Smooth muscle cell (in vitro differentiated cells): Measurements from ENCODE around the gene TSC22D1. TPM values are rescaled to one million over a fixed set of nuclear protein-coding genes. Genes with fewer than 3 reads are reported as not detected.

Source experiments
- DNase-seq: peaks from one replicate; lab custom pipeline; 2025; ENCODE audit not compliant: unreplicated experiment; lab: John Stamatoyannopoulos, UW
- H2AFZ ChIP-seq: fragments of 200-600 bp; sonication (generic); 2 replicates; pipeline ENCODE4 v1.6.0; 2016; ENCODE audit warnings: antibody characterized with exemption, low read depth, mild to moderate bottlenecking
- H3F3A ChIP-seq: fragments of 200-600 bp; sonication (generic); 2 replicates; pipeline ENCODE4 v1.6.0; 2017; ENCODE audit warnings: antibody characterized with exemption, low read depth
- H3K27ac ChIP-seq: fragments of 200-600 bp; sonication (generic); 2 replicates; pipeline ENCODE4 v1.5.1; 2016; ENCODE audit warnings: low read depth, mild to moderate bottlenecking
- H3K27me3 ChIP-seq: fragments of 200-600 bp; sonication (generic); 2 replicates; pipeline ENCODE4 v1.6.1; 2016; ENCODE audit warnings: low read depth, mild to moderate bottlenecking
- H3K36me3 ChIP-seq: fragments of 200-600 bp; sonication (generic); 2 replicates; pipeline ENCODE4 v1.5.1; 2016; ENCODE audit warnings: low read depth
- H3K4me1 ChIP-seq: fragments of 200-600 bp; sonication (generic); 2 replicates; pipeline ENCODE4 v1.5.1; 2016; ENCODE audit warnings: low read depth
- H3K4me2 ChIP-seq: fragments of 200-600 bp; sonication (generic); 2 replicates; pipeline ENCODE4 v1.6.0; 2016; ENCODE audit warnings: mild to moderate bottlenecking
- H3K4me3 ChIP-seq: fragments of 200-600 bp; sonication (generic); 2 replicates; pipeline ENCODE4 v1.5.1; 2016; ENCODE audit warnings: mild to moderate bottlenecking
- H3K79me2 ChIP-seq: fragments of 200-600 bp; sonication (generic); 2 replicates; pipeline ENCODE4 v1.6.0; 2016; ENCODE audit warnings: low read depth, mild to moderate bottlenecking
- H3K9ac ChIP-seq: fragments of 200-600 bp; sonication (generic); 2 replicates; pipeline ENCODE4 v1.6.0; 2016; ENCODE audit warnings: low read depth
- H3K9me3 ChIP-seq: fragments of 200-600 bp; sonication (generic); replicated peaks from 2 replicates; pipeline ENCODE4 v1.5.1; 2016; ENCODE audit warnings: low read depth
- H4K20me1 ChIP-seq: fragments of 200-600 bp; sonication (generic); 2 replicates; pipeline ENCODE4 v1.6.0; 2016; ENCODE audit warnings: low read depth
- WGBS: methylation state at CpG from one replicate; pipeline ENCODE4 v1.1.7; 2016; ENCODE audit warnings: low lambda C conversion rate; 5-methylcytosine and 5-hydroxymethylcytosine counted together
- polyA plus RNA-seq: library from polyadenylated mRNA; unstranded; fragments of >200 nt; fragmentation: Nextera tagmentation; extraction: Ambion mirVana; gene quantifications from 2 replicates; pipeline ENCODE4 v1.2.1, GENCODE V29; 2016
- total RNA-seq: library from RNA; depleted of rRNA; stranded (reverse); fragments of >200 nt; gene quantifications from 2 replicates; pipeline ENCODE4 v1.2.3, GENCODE V29; 2014
- TF ChIP-seq, protein P1 (sequence below): fragments of 200-600 bp; sonication (generic); IDR thresholded peaks from 2 replicates; pipeline ENCODE4 v1.5.1; 2017; ENCODE audit warnings: borderline replicate concordance, mild to moderate bottlenecking, antibody characterized with exemption; ENCODE audit not compliant: insufficient read depth, poor library complexity, severe bottlenecking

TSC22D1 gene
- total and polyA plus RNA-seq, 2 experiments from 2014 or later = 117 to 159 TPM

DNA sequence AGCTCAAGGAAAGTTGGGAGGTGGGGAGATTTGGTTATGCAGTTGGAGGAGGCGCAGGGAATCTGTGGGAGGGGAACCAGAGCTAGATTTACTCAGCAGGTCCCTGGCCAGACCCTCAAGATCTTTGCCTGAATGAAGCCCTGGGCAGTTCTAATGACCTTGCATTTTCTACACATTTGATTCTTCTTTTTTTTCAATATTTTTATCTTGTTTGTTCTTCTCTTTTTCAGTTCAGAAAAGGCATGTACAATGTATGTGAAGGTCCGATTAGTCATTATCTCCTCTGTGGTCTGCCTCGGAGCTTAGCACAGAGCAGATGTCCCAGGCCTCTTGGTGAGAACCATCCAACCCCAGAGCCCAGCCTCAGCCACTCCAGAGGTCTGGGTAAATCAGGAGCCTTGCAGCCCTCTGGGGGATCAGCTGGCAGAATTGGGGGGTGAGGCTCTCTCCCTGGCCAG is 178.3 kb downstream of the TSC22D1 start:
- no peaks in the 10 kb centered on the region for H3K36me3 ChIP-seq
- no peaks in the 10 kb centered on the region for H3K27me3 ChIP-seq
- H3K4me1 ChIP-seq = peaks cover 30% of the 10 kb centered on the region
- H3K4me3 ChIP-seq = no peak overlapping the region
- no peaks in the 10 kb centered on the region for H3K9me3 ChIP-seq
- H3K27ac ChIP-seq = peak overlapping the region; percentile 86
- no peak overlapping the region for H2AFZ ChIP-seq
- H3F3A ChIP-seq = peaks cover 22% of the 10 kb centered on the region
- peak; percentile 16 for DNase-seq
- WGBS = 29% methylated on average over 3 of the region's 3 CpGs
- H3K4me2 ChIP-seq = peak overlapping the region; percentile 77
- H3K9ac ChIP-seq = peak overlapping the region; percentile 60
- H3K79me2 ChIP-seq = no peaks in the 10 kb centered on the region
- TF ChIP-seq, protein P1, sequence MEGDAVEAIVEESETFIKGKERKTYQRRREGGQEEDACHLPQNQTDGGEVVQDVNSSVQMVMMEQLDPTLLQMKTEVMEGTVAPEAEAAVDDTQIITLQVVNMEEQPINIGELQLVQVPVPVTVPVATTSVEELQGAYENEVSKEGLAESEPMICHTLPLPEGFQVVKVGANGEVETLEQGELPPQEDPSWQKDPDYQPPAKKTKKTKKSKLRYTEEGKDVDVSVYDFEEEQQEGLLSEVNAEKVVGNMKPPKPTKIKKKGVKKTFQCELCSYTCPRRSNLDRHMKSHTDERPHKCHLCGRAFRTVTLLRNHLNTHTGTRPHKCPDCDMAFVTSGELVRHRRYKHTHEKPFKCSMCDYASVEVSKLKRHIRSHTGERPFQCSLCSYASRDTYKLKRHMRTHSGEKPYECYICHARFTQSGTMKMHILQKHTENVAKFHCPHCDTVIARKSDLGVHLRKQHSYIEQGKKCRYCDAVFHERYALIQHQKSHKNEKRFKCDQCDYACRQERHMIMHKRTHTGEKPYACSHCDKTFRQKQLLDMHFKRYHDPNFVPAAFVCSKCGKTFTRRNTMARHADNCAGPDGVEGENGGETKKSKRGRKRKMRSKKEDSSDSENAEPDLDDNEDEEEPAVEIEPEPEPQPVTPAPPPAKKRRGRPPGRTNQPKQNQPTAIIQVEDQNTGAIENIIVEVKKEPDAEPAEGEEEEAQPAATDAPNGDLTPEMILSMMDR = no peak
- H4K20me1 ChIP-seq = no peaks in the 10 kb centered on the region

DNA sequence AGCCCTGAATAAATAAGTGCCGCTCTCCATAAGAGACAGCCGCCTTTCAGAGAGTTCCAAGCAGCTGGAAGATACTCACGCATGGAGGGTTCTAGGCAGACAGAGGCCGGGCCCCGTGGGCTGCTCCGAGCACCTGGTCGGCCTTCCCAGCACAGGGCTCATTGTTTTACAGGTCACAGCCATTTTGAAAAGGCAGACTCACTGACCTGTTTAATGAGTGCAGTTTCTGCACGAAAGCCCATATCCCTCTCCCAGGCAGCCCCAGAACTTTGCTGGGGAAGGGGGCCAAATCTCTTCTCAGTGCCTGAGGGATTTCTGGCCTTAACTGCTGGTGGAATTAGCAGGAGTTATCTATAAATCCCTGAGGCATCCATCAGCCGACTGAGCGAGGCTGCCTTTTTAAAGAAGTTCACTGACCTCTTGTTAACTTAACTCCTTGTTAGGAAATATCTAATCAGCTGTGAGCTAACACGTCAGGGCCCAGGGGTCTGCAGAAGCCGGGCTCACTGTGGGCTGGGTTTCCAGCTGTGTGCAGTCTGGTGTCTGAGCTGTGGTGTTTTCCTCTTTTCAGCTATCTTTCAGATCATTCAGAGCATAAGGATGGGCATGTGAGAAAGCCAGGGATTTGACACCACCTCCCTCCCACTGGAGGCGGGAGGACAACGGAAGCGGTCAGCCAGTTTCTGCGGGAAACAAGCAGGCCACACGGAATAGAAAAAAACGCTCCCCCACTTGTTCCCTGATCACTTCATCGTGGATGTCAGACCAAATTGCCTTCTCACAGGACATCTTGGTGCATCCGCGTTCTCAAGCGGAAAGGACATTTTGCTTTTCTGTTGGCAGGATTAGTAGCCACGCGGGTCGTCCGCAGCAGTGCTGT is 179.2 kb downstream of the TSC22D1 start:
- H3K36me3 ChIP-seq = no peaks in the 10 kb centered on the region
- TF ChIP-seq, protein P1 = no peak
- H3K9ac ChIP-seq = peak overlapping the region; percentile 60
- H3K79me2 ChIP-seq = no peaks in the 10 kb centered on the region
- H3K4me1 ChIP-seq = peaks cover 30% of the 10 kb centered on the region
- H2AFZ ChIP-seq = no peak overlapping the region
- H4K20me1 ChIP-seq = no peaks in the 10 kb centered on the region
- H3K27ac ChIP-seq = peak overlapping the region; percentile 86
- peak overlapping the region; percentile 77 for H3K4me2 ChIP-seq
- 15% methylated on average over 26 of the region's 26 CpGs for WGBS
- no peaks in the 10 kb centered on the region for H3K27me3 ChIP-seq
- peak; percentile 59 for DNase-seq
- peak overlapping the region; percentile 3 for H3K4me3 ChIP-seq
- no peaks in the 10 kb centered on the region for H3K9me3 ChIP-seq
- H3F3A ChIP-seq = peaks cover 22% of the 10 kb centered on the region

DNA sequence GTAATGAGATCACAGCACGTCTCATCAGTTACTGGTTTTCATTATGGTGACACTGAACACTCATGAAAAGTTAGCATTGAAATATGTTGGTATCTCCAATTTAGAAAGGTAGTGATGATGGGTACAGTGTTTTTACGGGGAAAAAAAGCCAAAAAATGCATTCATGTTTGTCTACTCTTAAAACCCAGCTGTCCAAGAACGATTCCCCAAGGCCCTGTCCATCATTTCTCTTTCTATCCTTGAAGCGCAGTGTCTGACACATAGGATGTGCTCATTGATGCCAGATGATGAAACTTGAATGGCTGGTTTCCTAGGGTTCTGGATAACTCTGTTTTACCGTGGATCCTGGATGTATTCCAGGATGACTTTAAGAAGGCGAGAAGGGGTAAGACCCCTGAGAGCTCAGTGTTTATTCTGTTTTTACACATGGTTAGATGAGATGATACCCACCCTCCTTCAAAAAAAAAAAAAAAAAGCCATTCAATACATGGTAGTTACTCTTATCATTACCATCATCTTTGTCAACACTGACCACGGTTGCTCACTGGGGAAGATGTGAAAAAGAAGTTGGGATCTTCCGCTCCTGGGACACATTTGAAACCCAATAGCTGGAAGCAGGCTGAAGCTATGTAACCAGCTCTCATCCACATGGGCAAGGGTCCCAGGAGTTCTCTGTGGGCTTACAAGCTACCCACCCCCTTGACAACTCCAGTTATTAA is 180.0 kb downstream of the TSC22D1 start:
- Histone ChIP-seq H3K9ac (peak overlapping the region; percentile 48), H3K4me2 (peak overlapping the region; percentile 77)
- DNase-seq = no peak

More for the DNA sequence above, 180.0 kb downstream of the TSC22D1 start:
- Histone ChIP-seq H3K4me3 (no peak overlapping the region), H3K27ac (peak overlapping the region; percentile 86), H4K20me1 (no peaks in the 10 kb centered on the region), H3K4me1 (peaks cover 30% of the 10 kb centered on the region), H3F3A (peaks cover 22% of the 10 kb centered on the region), H3K79me2 (no peaks in the 10 kb centered on the region), H2AFZ (no peak overlapping the region), H3K27me3 (no peaks in the 10 kb centered on the region), H3K36me3 (no peaks in the 10 kb centered on the region), H3K9me3 (no peaks in the 10 kb centered on the region)
- WGBS = 46% methylated on average over 8 of the region's 8 CpGs
- TF ChIP-seq, protein P1 = no peak
